Activated CD4-positive, alpha-beta T cell treated with anti-CD3 and anti-CD28 coated beads for 36 hours (primary cell): ENCODE measurements around the gene FDX2. TPM values are rescaled to one million over a fixed set of nuclear protein-coding genes. Genes with fewer than 3 reads are reported as not detected.

ENCODE experiments used
- ATAC-seq: fragments of 200-7000 bp; cut with Tn5 transposase; one replicate; pipeline ENCODE4 v1.10.0; 2021; ENCODE audit warnings: mild to moderate bottlenecking, moderate library complexity
- CTCF ChIA-PET: fragments of 350-600 bp; sonication (Branson Sonifier 250); formaldehyde crosslinking; loops from one replicate; lab custom pipeline; 2021; ENCODE audit warnings: antibody characterized with exemption; lab: Charles Lee
- POLR2A ChIA-PET: fragments of 350-600 bp; sonication (Branson Sonifier 250); formaldehyde crosslinking; loops from one replicate; lab custom pipeline; 2021; ENCODE audit warnings: antibody characterized with exemption, inconsistent platforms; lab: Charles Lee
- DNase-seq: peaks from one replicate; pipeline ENCODE4 v3.0.0-alpha.2; 2020
- H3K27ac Mint-ChIP-seq: one replicate; pipeline ENCODE4 v1.8.0; 2021; ENCODE audit warnings: mixed read lengths
- H3K27me3 Mint-ChIP-seq: one replicate; pipeline ENCODE4 v1.8.0; 2021; ENCODE audit warnings: mixed read lengths
- H3K36me3 Mint-ChIP-seq: one replicate; pipeline ENCODE4 v1.8.0; 2021; ENCODE audit warnings: low read depth, mixed read lengths
- H3K4me1 Mint-ChIP-seq: one replicate; pipeline ENCODE4 v1.8.0; 2021; ENCODE audit warnings: mixed read lengths
- H3K4me3 Mint-ChIP-seq: one replicate; pipeline ENCODE4 v1.8.0; 2021; ENCODE audit warnings: mild to moderate bottlenecking, moderate library complexity, mixed read lengths
- H3K9me3 Mint-ChIP-seq: one replicate; pipeline ENCODE4 v1.8.0; 2021; ENCODE audit warnings: low read depth, mixed read lengths
- intact Hi-C, 2 experiments: fragments of 100-400 bp; cut with DNase I in 1 of 2; cut with micrococcal nuclease in 1 of 2; formaldehyde crosslinking; loops; one replicate each; pipeline versions ENCODE4 v1.14.2 to v1.15.1; 2022 to 2024; cut with DNase I, micrococcal nuclease
- total RNA-seq, 2 experiments: library from RNA; stranded (reverse); gene quantifications; one replicate each; pipeline ENCODE4 v1.2.3, GENCODE V29; 2021

The FDX2 gene
- total RNA-seq, 2 experiments from 2014 or later = 11.7 to 13.3 TPM

- H3K27ac Mint-ChIP-seq = no peak overlapping the region
- H3K9me3 Mint-ChIP-seq = no peaks in the 10 kb centered on the region
- peaks cover 42% of the 10 kb centered on the region for H3K4me1 Mint-ChIP-seq
- peaks cover 54% of the 10 kb centered on the region for H3K27me3 Mint-ChIP-seq
- ChIA-PET POLR2A (no interaction called here), CTCF (interaction anchor here (0.7 kb wide), 1 partner anchor 57 kb away, joined by 3 read pairs; no protein-coding TSS in a partner anchor)
- ATAC-seq (no peak), DNase-seq (peak; percentile 42)
- no peaks in the 10 kb centered on the region for H3K36me3 Mint-ChIP-seq
- intact Hi-C loops = loop anchor here (5.0 to 10.0 kb wide), 2 partner anchors 220 to 223 kb away; partner anchors contain the start of gene S1PR5 (in 2 of the 2)
- no peak overlapping the region for H3K4me3 Mint-ChIP-seq
Measured at GRCh38 chr19:10294368-10294697, 21.5 kb downstream of the FDX2 start.

GRCh38 chr19:10293637-10294367 is 22.0 kb downstream of the FDX2 start:
- CTCF ChIA-PET = interaction anchor here (0.7 to 1.0 kb wide), 2 partner anchors 12 to 57 kb away, joined by 3 read pairs; no protein-coding TSS in a partner anchor
- H3K36me3 Mint-ChIP-seq = no peaks in the 10 kb centered on the region
- H3K27ac Mint-ChIP-seq = no peak overlapping the region
- peaks cover 58% of the 10 kb centered on the region for H3K27me3 Mint-ChIP-seq
- H3K4me1 Mint-ChIP-seq = peaks cover 48% of the 10 kb centered on the region
- DNase-seq (no peak), ATAC-seq (no peak)
- H3K9me3 Mint-ChIP-seq = no peaks in the 10 kb centered on the region
- intact Hi-C loops = loop anchor here (5.0 to 10.0 kb wide), 2 partner anchors 221 to 223 kb away; partner anchors contain the start of gene S1PR5 (in 2 of the 2)
- H3K4me3 Mint-ChIP-seq = no peak overlapping the region
- POLR2A ChIA-PET = interaction anchor here (0.7 kb wide), 1 partner anchor 549 kb away, joined by 7 read pairs; no protein-coding TSS in a partner anchor

DNA sequence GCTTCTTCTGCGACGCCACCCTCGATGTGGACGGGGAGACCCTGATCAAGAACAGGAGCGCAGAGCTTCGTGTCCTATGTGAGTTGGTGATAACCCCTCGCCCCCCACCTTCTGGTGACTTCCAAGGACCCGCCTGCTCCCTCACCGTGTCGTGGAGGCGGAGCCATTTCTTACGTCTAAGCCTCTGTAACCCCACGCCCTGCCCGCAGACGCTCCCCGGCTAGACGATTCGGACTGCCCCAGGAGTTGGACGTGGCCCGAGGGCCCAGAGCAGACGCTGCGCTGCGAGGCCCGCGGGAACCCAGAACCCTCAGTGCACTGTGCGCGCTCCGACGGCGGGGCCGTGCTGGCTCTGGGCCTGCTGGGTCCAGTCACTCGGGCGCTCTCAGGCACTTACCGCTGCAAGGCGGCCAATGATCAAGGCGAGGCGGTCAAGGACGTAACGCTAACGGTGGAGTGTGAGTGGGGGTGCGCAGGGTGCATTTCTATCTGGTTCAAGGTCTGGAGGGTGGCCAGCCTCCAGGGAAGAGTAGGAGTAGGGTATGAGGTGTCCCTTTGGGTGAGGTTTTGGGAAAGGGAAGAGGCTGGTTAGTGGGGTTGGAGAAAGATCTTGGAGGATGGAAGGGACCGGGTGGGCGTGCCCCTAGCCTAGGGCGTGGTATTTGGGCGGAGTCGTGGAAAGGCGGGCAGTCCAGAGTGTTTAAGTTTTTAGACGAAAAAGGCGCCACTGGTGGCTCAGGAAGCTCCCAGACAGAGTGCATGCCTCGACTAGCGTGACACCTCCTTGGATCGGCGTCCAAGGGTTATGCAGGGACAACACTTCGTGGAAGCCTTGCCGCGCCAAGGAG is 22.8 kb downstream of the FDX2 start:
- DNase-seq = peak; percentile 33
- H3K4me1 Mint-ChIP-seq = peaks cover 53% of the 10 kb centered on the region
- H3K36me3 Mint-ChIP-seq = no peaks in the 10 kb centered on the region
- no peaks in the 10 kb centered on the region for H3K9me3 Mint-ChIP-seq
- ChIA-PET POLR2A (interaction anchor here (0.7 kb wide), 2 partner anchors 87 to 549 kb away, joined by 7 to 8 read pairs; partner anchors contain the start of gene TYK2), CTCF (interaction anchor here (0.6 to 2.1 kb wide), 3 partner anchors 11 to 96 kb away, joined by 3 to 7 read pairs (median 3); no protein-coding TSS in a partner anchor)
- H3K4me3 Mint-ChIP-seq = peak overlapping the region; percentile 66
- intact Hi-C loops = loop anchor here (1.0 to 10.0 kb wide), 3 partner anchors 40 to 224 kb away; partner anchors contain the start of genes S1PR5 (in 2 of the 2) and RAVER1 (in 1 of the 2)
- H3K27ac Mint-ChIP-seq = no peak overlapping the region
- peaks cover 63% of the 10 kb centered on the region for H3K27me3 Mint-ChIP-seq
- no peak for ATAC-seq

DNA sequence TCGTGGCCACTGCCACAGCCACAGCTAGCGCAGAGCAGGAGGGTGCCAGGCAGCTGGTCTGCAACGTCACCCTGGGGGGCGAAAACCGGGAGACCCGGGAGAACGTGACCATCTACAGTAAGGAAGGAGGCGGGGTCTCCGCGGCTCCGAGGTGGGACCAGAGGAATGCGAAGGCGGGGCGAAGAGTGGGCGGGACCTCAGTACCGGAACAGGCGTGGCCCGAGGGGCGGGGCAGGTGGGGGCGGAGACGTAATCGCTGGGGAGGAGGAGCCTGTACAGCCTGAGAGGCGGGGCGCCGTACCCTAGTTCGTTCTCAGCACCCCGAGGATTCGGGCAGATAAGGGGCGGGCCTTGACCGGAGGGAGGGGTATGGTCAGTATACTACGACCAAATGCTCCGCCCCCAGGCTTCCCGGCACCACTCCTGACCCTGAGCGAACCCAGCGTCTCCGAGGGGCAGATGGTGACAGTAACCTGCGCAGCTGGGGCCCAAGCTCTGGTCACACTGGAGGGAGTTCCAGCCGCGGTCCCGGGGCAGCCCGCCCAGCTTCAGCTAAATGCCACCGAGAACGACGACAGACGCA is 23.5 kb downstream of the FDX2 start:
- ATAC-seq (peak; percentile 63), DNase-seq (peak; percentile 92)
- H3K36me3 Mint-ChIP-seq = no peaks in the 10 kb centered on the region
- peaks cover 59% of the 10 kb centered on the region for H3K4me1 Mint-ChIP-seq
- CTCF ChIA-PET = interaction anchor here (0.6 to 2.1 kb wide), 7 partner anchors 14 to 129 kb away, joined by 3 to 13 read pairs (median 4); partner anchors contain the start of gene ICAM1
- intact Hi-C loops = loop anchor here (1.0 to 10.0 kb wide), 3 partner anchors 41 to 225 kb away; partner anchors contain the start of genes S1PR5 (in 2 of the 2) and RAVER1 (in 1 of the 2)
- no peak overlapping the region for H3K27ac Mint-ChIP-seq
- no peaks in the 10 kb centered on the region for H3K9me3 Mint-ChIP-seq
- H3K27me3 Mint-ChIP-seq = peaks cover 70% of the 10 kb centered on the region
- peak overlapping the region; percentile 66 for H3K4me3 Mint-ChIP-seq
- POLR2A ChIA-PET = interaction anchor here (0.7 to 1.2 kb wide), 2 partner anchors 32 to 88 kb away, joined by 3 to 8 read pairs; partner anchors contain the start of gene TYK2

GRCh38 chr19:10291554-10292205 is 24.1 kb downstream of the FDX2 start:
- DNase-seq (no peak), ATAC-seq (peak; percentile 1)
- peaks cover 73% of the 10 kb centered on the region for H3K27me3 Mint-ChIP-seq
- H3K4me3 Mint-ChIP-seq = peak overlapping the region; percentile 66
- POLR2A ChIA-PET = interaction anchor here (0.5 to 1.2 kb wide), 3 partner anchors 31 to 89 kb away, joined by 3 to 8 read pairs (median 7); partner anchors contain the start of gene TYK2
- CTCF ChIA-PET = interaction anchor here (0.8 to 2.1 kb wide), 9 partner anchors 22 to 132 kb away, joined by 3 to 13 read pairs (median 3); partner anchors contain the start of genes CDC37 and ICAM1
- peaks cover under 1% of the 10 kb centered on the region for H3K36me3 Mint-ChIP-seq
- no peaks in the 10 kb centered on the region for H3K9me3 Mint-ChIP-seq
- H3K4me1 Mint-ChIP-seq = peaks cover 65% of the 10 kb centered on the region
- H3K27ac Mint-ChIP-seq = no peak overlapping the region
- intact Hi-C loops = loop anchor here (1.0 to 10.0 kb wide), 4 partner anchors 42 to 226 kb away; partner anchors contain the start of genes S1PR5 (in 2 of the 2) and RAVER1 (in 1 of the 2)

DNA sequence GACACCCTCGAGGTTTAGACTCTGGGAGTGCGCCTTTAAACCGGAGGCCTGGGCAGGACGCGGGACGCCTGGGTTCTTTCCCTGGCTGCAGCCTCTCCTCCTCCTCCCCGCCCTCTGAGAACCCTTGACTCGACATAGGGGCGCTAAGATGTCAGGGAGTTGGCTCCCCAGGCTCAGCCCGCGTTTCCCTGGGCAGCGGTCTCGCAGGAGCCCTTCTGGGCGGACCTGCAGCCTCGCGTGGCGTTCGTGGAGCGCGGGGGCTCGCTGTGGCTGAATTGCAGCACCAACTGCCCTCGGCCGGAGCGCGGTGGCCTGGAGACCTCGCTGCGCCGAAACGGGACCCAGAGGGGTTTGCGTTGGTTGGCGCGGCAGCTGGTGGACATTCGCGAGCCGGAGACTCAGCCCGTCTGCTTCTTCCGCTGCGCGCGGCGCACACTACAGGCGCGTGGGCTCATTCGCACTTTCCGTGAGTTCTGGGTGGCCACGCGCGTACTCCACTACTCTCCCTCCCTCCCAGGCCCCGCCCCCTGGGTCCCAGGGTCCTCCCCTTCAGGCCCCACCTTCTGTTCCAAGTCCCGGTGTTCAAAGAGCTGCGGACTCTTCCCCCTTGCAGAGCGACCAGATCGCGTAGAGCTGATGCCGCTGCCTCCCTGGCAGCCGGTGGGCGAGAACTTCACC is 24.8 kb downstream of the FDX2 start:
- no peak for ATAC-seq
- CTCF ChIA-PET = interaction anchor here (0.6 to 2.1 kb wide), 10 partner anchors 22 to 275 kb away, joined by 3 to 13 read pairs (median 3); partner anchors contain the start of genes CDC37, ICAM1 and KRI1
- POLR2A ChIA-PET = interaction anchor here (0.5 to 1.2 kb wide), 2 partner anchors 31 to 85 kb away, joined by 3 to 7 read pairs; no protein-coding TSS in a partner anchor
- intact Hi-C loops = loop anchor here (1.0 to 10.0 kb wide), 3 partner anchors 61 to 226 kb away; partner anchors contain the start of gene S1PR5 (in 2 of the 2)
- no peaks in the 10 kb centered on the region for H3K9me3 Mint-ChIP-seq
- H3K4me3 Mint-ChIP-seq = peak overlapping the region; percentile 66
- H3K4me1 Mint-ChIP-seq = peaks cover 72% of the 10 kb centered on the region
- peaks cover 73% of the 10 kb centered on the region for H3K27me3 Mint-ChIP-seq
- DNase-seq = peak; percentile 70
- H3K36me3 Mint-ChIP-seq = peaks cover 4% of the 10 kb centered on the region
- no peak overlapping the region for H3K27ac Mint-ChIP-seq

GRCh38 chr19:10290357-10290875 is 25.4 kb downstream of the FDX2 start:
- H3K27me3 Mint-ChIP-seq = peaks cover 67% of the 10 kb centered on the region
- H3K27ac Mint-ChIP-seq = no peak overlapping the region
- ChIA-PET POLR2A (interaction anchor here (1.7 to 2.3 kb wide), 2 partner anchors 19 to 30 kb away, joined by 6 to 12 read pairs; partner anchors contain the start of gene ICAM1), CTCF (interaction anchor here (0.6 to 2.1 kb wide), 7 partner anchors 21 to 275 kb away, joined by 3 to 13 read pairs (median 5); partner anchors contain the start of genes ICAM1 and KRI1)
- H3K36me3 Mint-ChIP-seq = peaks cover 10% of the 10 kb centered on the region
- DNase-seq = peak; percentile 32
- H3K4me3 Mint-ChIP-seq = peak overlapping the region; percentile 66
- no peak for ATAC-seq
- intact Hi-C loops = loop anchor here (5.0 to 10.0 kb wide), 2 partner anchors 224 to 227 kb away; partner anchors contain the start of gene S1PR5 (in 2 of the 2)
- H3K9me3 Mint-ChIP-seq = no peaks in the 10 kb centered on the region
- H3K4me1 Mint-ChIP-seq = peaks cover 69% of the 10 kb centered on the region

DNA sequence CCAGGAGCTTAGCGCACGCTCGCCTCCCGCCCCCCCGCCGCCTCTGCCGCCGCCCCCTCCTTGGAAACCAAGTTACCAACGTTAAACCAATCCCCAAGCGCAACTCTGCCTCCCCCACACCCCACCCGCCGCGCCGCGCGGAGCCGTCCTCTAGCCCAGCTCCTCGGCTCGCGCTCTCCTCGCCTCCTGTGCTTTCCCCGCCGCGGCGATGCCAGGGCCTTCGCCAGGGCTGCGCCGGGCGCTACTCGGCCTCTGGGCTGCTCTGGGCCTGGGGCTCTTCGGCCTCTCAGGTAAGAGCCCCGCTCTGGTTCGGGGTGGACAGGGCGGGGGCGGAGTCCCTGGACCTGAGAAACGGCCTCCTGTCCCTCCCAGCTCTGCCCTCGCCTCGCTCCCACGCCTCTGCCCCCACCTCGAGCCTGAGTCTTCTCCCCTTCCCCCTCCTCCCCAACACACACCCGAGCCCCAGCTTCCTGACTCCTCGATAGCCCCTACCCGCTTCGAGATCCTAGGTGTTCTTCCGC is 25.9 kb downstream of the FDX2 start, which contains the start of gene ICAM5:
Gene ICAM5, plus strand, starts transcription at position 117 of the 521 bp plus-strand sequence. Its CDS starts 92 bp downstream, at position 209.
- ChIA-PET CTCF (interaction anchor here (0.8 to 2.7 kb wide), 12 partner anchors 19 to 142 kb away, joined by 3 to 14 read pairs (median 4); partner anchors contain the start of gene ICAM1), POLR2A (interaction anchor here (0.6 to 2.3 kb wide), 5 partner anchors 13 to 97 kb away, joined by 3 to 12 read pairs (median 4); partner anchors contain the start of gene ICAM1)
- Mint-ChIP-seq H3K4me3 (peak within 1 kb of the TSS; percentile 66), H3K27me3 (peaks cover 64% of the 10 kb centered on the region), H3K27ac (peak within 1 kb of the TSS; percentile 53), H3K36me3 (peaks cover 15% of the 10 kb centered on the region), H3K9me3 (no peaks in the 10 kb centered on the region), H3K4me1 (peaks cover 71% of the 10 kb centered on the region)
- DNase-seq (peak; percentile 67), ATAC-seq (no peak)
- intact Hi-C loops = loop anchor here (1.0 to 10.0 kb wide), 6 partner anchors 19 to 277 kb away; partner anchors contain the start of genes S1PR5 (in 2 of the 2), ICAM1 (in 1 of the 2) and KRI1 (in 1 of the 2)
